NAMALWA (cell line): ENCODE results near the gene SCAANT1.

Source experiments
- DNase-seq: peaks from one replicate; pipeline ENCODE4 v3.0.0-alpha.2; 2015; ENCODE audit warnings: low spot score

The SCAANT1 gene

GRCh38 chr3:63863150-63864007 is 48.8 kb downstream of the SCAANT1 start, which contains the start of the genes ATXN7 and THOC7:
ATXN7 (plus strand) TSS chr3:63863867; CDS start chr3:63912599, 48,732 bp downstream.
THOC7 (minus strand) TSS chr3:63863805; CDS start chr3:63863790, 15 bp downstream.
- DNase-seq = peak; percentile 45

GRCh38 chr3:63862804-63863149 is 49.4 kb downstream of the SCAANT1 start:
- peak; percentile 4 for DNase-seq
